GM12878 (cell line): ENCODE results near the gene STX16. TPM values are rescaled to one million over a fixed set of nuclear protein-coding genes. Genes with fewer than 3 reads are reported as not detected.

Experiments
- ATAC-seq: fragments of 200-7000 bp; cut with Tn5 transposase; 3 replicates; pipeline ENCODE4 v1.9.1; 2020; ENCODE audit warnings: mild to moderate bottlenecking, moderate library complexity
- BruUV-seq: library from RNA; stranded (reverse); fragments of 400-500 nt; replicated peaks from 2 replicates; lab custom pipeline; 2021; lab: Mats Ljungman, UMichigan
- CTCF ChIA-PET: fragments of 300-600 bp; sonication (Branson Sonifier 250); formaldehyde crosslinking; extraction: SDS; loops from one replicate; lab custom pipeline; 2021; ENCODE audit warnings: inconsistent platforms; lab: Yijun Ruan, JAX
- POLR2A ChIA-PET: fragments of 350-600 bp; formaldehyde crosslinking; extraction: SDS; loops from one replicate; lab custom pipeline; 2021; ENCODE audit warnings: inconsistent platforms; lab: Charles Lee
- RAD21 ChIA-PET: fragments of 300-600 bp; sonication (Branson Sonifier 250); formaldehyde crosslinking; loops from one replicate; lab custom pipeline; 2023; ENCODE audit warnings: antibody characterized with exemption; ENCODE audit not compliant: unreplicated experiment; lab: Charles Lee
- SMC1A ChIA-PET: fragments of 300-600 bp; sonication (Branson Sonifier 250); formaldehyde crosslinking; loops from one replicate; lab custom pipeline; 2023; ENCODE audit not compliant: unreplicated experiment, uncharacterized antibody; lab: Charles Lee
- DNase-seq: peaks from one replicate; pipeline ENCODE4 v3.0.0-alpha.2; 2011; ENCODE audit warnings: low read depth, low spot score
- FAIRE-seq: peaks from 3 replicates; lab custom pipeline; 2011; peaks lifted over from hg19 to GRCh38; lab: Jason Lieb, UNC
- H2AFZ ChIP-seq: 2 replicates; pipeline ENCODE4 v1.6.0; 2011; ENCODE audit warnings: low read depth, low read length, control low read depth; ENCODE audit not compliant: control insufficient read depth
- H3K27ac ChIP-seq: 2 replicates; pipeline ENCODE4 v1.5.1; 2011; ENCODE audit warnings: control low read depth; ENCODE audit not compliant: control insufficient read depth, insufficient read depth
- H3K27me3 ChIP-seq, 2 experiments: replicated peaks in 1 of 2; 2 replicates each; pipeline versions ENCODE4 v1.6.0 to v1.6.1; 2011; ENCODE audit warnings: low read length in 1 of 2; ENCODE audit not compliant: control insufficient read depth in 2 of 2, insufficient read depth in 2 of 2
- H3K36me3 ChIP-seq, 2 experiments: 2 replicates each; pipeline ENCODE4 v1.5.1; 2011; ENCODE audit warnings: low read length in 1 of 2; ENCODE audit not compliant: control insufficient read depth in 2 of 2, insufficient read depth in 2 of 2
- H3K4me1 ChIP-seq: 2 replicates; pipeline ENCODE4 v1.6.1; 2011; ENCODE audit warnings: mild to moderate bottlenecking, low read length, moderate library complexity, mixed read lengths; ENCODE audit not compliant: control insufficient read depth, insufficient read depth
- H3K4me2 ChIP-seq: 2 replicates; pipeline ENCODE4 v1.6.0; 2011; ENCODE audit warnings: control low read depth; ENCODE audit not compliant: control insufficient read depth, insufficient read depth
- H3K4me3 ChIP-seq: fragments of 200-600 bp; sonication (generic); 2 replicates; pipeline ENCODE4 v1.5.1; 2016
- H3K79me2 ChIP-seq: 2 replicates; pipeline ENCODE4 v1.6.0; 2011; ENCODE audit warnings: low read length; ENCODE audit not compliant: control insufficient read depth, insufficient read depth
- H3K9ac ChIP-seq: 2 replicates; pipeline ENCODE4 v1.8.0; 2011; ENCODE audit warnings: low read length, control low read depth, mixed read lengths; ENCODE audit not compliant: control insufficient read depth, insufficient read depth
- H3K9me3 ChIP-seq: replicated peaks from 3 replicates; pipeline ENCODE4 v1.5.1; 2011; ENCODE audit warnings: mild to moderate bottlenecking, low read length; ENCODE audit not compliant: control insufficient read depth, insufficient read depth
- H4K20me1 ChIP-seq: 2 replicates; pipeline ENCODE4 v1.6.0; 2011; ENCODE audit not compliant: control insufficient read depth, insufficient read depth
- BCL11A ChIP-seq: IDR thresholded peaks from 2 replicates; pipeline ENCODE4 v1.6.1; 2011; ENCODE audit warnings: low read depth, low read length
- CEBPB ChIP-seq, 2 experiments: fragments of 150-350 bp in 1 of 2; IDR thresholded peaks; 2 replicates each; pipeline ENCODE4 v1.6.1; 2012 to 2014; ENCODE audit warnings: low read depth in 2 of 2, low read length in 2 of 2, borderline replicate concordance in 1 of 2, inconsistent platforms in 1 of 2
- CHD1 ChIP-seq: IDR thresholded peaks from 2 replicates; pipeline ENCODE4 v1.6.1; 2012; ENCODE audit warnings: low read depth, low read length, improper control_type of control experiment
- EED ChIP-seq: sonication (generic); IDR thresholded peaks from 2 replicates; pipeline ENCODE4 v1.6.1; 2016; ENCODE audit warnings: antibody characterized with exemption, low read depth
- ESRRA ChIP-seq: IDR thresholded peaks from 2 replicates; pipeline ENCODE4 v1.6.1; 2012; ENCODE audit warnings: mild to moderate bottlenecking, low read length, improper control_type of control experiment
- FOS ChIP-seq: IDR thresholded peaks from 3 replicates; pipeline ENCODE4 v1.6.1; 2011; ENCODE audit warnings: borderline replicate concordance; ENCODE audit not compliant: insufficient read length; ENCODE audit errors: extremely low read depth
- FOXK2 ChIP-seq: fragments of 450-650 bp; IDR thresholded peaks from 2 replicates; pipeline ENCODE4 v1.6.1; 2017; ENCODE audit warnings: mild to moderate bottlenecking, moderate library complexity
- IRF4 ChIP-seq: IDR thresholded peaks from 2 replicates; pipeline ENCODE4 v1.6.1; 2011; ENCODE audit warnings: low read depth, low read length
- KAT2A ChIP-seq: conservative IDR thresholded peaks from 2 replicates; pipeline ENCODE4 v1.6.1; 2011; ENCODE audit warnings: low read depth, low read length; ENCODE audit not compliant: control insufficient read depth
- NBN ChIP-seq: fragments of 450-650 bp; IDR thresholded peaks from 2 replicates; pipeline ENCODE4 v1.6.1; 2016
- RAD51 ChIP-seq: fragments of 450-650 bp; IDR thresholded peaks from 2 replicates; pipeline ENCODE4 v1.6.1; 2016; ENCODE audit warnings: moderate library complexity, mild to moderate bottlenecking, inconsistent platforms
- RB1 ChIP-seq: fragments of 450-650 bp; formaldehyde crosslinking; IDR thresholded peaks from 2 replicates; pipeline ENCODE4 v1.6.1; 2017; ENCODE audit warnings: mild to moderate bottlenecking, borderline replicate concordance
- RBBP5 ChIP-seq: fragments of 200-600 bp; sonication (generic); conservative IDR thresholded peaks from 2 replicates; pipeline ENCODE4 v1.6.1; 2016
- TCF12 ChIP-seq: IDR thresholded peaks from 2 replicates; pipeline ENCODE4 v1.6.1; 2011; ENCODE audit warnings: low read depth, mild to moderate bottlenecking, low read length
- YBX1 ChIP-seq: fragments of 450-650 bp; IDR thresholded peaks from 2 replicates; pipeline ENCODE4 v1.6.1; 2016; ENCODE audit warnings: antibody characterized with exemption
- WGBS: methylation state at CpG from one replicate; pipeline ENCODE4 v1.1.6; 2016; ENCODE audit warnings: low lambda C conversion rate; ENCODE audit not compliant: insufficient replicate concordance, insufficient coverage; ENCODE audit errors: missing lambda C conversion rate; 5-methylcytosine and 5-hydroxymethylcytosine counted together
- in situ Hi-C: fragments of 300-500 bp; cut with MboI; formaldehyde crosslinking; loops from 9 replicates; pipeline ENCODE4 v1.14.3; 2018; ENCODE audit warnings: mixed read lengths
- intact Hi-C: fragments of 100-400 bp; cut with micrococcal nuclease; formaldehyde crosslinking; loops from one replicate; pipeline ENCODE4 v1.14.2; 2022; ENCODE audit not compliant: unreplicated experiment
- polyA plus RNA-seq, 11 experiments: library from polyadenylated mRNA; depleted of rRNA in 4 of 11; unstranded in 6 of 11; stranded (reverse) in 5 of 11; fragments of >200 nt; fragmentation: Nextera tagmentation in 4 of 11; fragmentation: Illumina TruSeq in 1 of 11; extraction: Ambion mirVana in 4 of 11; extraction: Trizol in 1 of 11; gene quantifications; 1 replicate in 1 of 11; 2 replicates in 10 of 11; pipeline versions ENCODE4 v1.2.1 to v1.2.3, GENCODE V29; 2011 to 2016; ENCODE audit warnings: inconsistent platforms in 2 of 11, missing spikeins in 2 of 11, low read depth in 1 of 11
- total RNA-seq, 4 experiments: library from RNA; depleted of rRNA in 3 of 4; stranded (reverse); fragments of >200 nt in 3 of 4; fragmentation: Illumina TruSeq in 1 of 4; extraction: Trizol in 1 of 4; gene quantifications; 2 replicates each; pipeline versions ENCODE4 v1.2.1 to v1.2.3, GENCODE V29; 2013 to 2021
- TF ChIP-seq, protein P1 (sequence below): fragments of 450-650 bp; IDR thresholded peaks from 2 replicates; pipeline ENCODE4 v1.6.1; 2017; ENCODE audit warnings: mild to moderate bottlenecking
- TF ChIP-seq, protein P2 (sequence below): fragments of 150-350 bp; IDR thresholded peaks from 2 replicates; pipeline ENCODE4 v1.6.1; 2016; ENCODE audit warnings: low read depth, low read length

STX16 gene
- total and polyA plus RNA-seq, 10 of the 15 experiments (the other 5 are each of a cell fraction or from before 2014, with no cell fraction given) = 6.3 to 68.4 (median 35.8) TPM

GRCh38 chr20:58602124-58602523 lies 49.0 kb upstream of the STX16 start:
- WGBS = 76% methylated on average over 5 of the region's 5 CpGs
- Histone ChIP-seq H3K27me3 (peaks cover 0 to 2% of the 10 kb centered on the region in 2 experiments; a peak in 3 of 4 replicates), H4K20me1 (no peaks in the 10 kb centered on the region), H3K36me3 (no peaks in the 10 kb centered on the region), H3K9ac (no peak overlapping the region), H3K4me2 (no peak overlapping the region), H3K27ac (no peak overlapping the region), H3K4me3 (no peak overlapping the region), H3K9me3 (no peaks in the 10 kb centered on the region), H2AFZ (no peak overlapping the region), H3K4me1 (no peaks in the 10 kb centered on the region), H3K79me2 (no peaks in the 10 kb centered on the region)
- BruUV-seq = no TSS peak
- DNase-seq (no peak), FAIRE-seq (no peak), ATAC-seq (no peak)
- in situ Hi-C loops = no loop called here
- TF ChIP-seq CHD1 (no peak), FOXK2 (no peak), CEBPB (IDR thresholded peaks at IDR 0.05; ENCODE audit: borderline replicate concordance in 1 of 2, low read depth in 2 of 2, low read length in 2 of 2) (no peak), YBX1 (no peak), RBBP5 (no peak), TCF12 (no peak), RAD51 (no peak), KAT2A (no peak), FOS (no peak), IRF4 (no peak), EED (no peak), RB1 (no peak), ESRRA (no peak), BCL11A (no peak), NBN (no peak)
- TF ChIP-seq, protein P1, sequence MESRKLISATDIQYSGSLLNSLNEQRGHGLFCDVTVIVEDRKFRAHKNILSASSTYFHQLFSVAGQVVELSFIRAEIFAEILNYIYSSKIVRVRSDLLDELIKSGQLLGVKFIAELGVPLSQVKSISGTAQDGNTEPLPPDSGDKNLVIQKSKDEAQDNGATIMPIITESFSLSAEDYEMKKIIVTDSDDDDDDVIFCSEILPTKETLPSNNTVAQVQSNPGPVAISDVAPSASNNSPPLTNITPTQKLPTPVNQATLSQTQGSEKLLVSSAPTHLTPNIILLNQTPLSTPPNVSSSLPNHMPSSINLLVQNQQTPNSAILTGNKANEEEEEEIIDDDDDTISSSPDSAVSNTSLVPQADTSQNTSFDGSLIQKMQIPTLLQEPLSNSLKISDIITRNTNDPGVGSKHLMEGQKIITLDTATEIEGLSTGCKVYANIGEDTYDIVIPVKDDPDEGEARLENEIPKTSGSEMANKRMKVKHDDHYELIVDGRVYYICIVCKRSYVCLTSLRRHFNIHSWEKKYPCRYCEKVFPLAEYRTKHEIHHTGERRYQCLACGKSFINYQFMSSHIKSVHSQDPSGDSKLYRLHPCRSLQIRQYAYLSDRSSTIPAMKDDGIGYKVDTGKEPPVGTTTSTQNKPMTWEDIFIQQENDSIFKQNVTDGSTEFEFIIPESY = no peak
- TF ChIP-seq, protein P2, sequence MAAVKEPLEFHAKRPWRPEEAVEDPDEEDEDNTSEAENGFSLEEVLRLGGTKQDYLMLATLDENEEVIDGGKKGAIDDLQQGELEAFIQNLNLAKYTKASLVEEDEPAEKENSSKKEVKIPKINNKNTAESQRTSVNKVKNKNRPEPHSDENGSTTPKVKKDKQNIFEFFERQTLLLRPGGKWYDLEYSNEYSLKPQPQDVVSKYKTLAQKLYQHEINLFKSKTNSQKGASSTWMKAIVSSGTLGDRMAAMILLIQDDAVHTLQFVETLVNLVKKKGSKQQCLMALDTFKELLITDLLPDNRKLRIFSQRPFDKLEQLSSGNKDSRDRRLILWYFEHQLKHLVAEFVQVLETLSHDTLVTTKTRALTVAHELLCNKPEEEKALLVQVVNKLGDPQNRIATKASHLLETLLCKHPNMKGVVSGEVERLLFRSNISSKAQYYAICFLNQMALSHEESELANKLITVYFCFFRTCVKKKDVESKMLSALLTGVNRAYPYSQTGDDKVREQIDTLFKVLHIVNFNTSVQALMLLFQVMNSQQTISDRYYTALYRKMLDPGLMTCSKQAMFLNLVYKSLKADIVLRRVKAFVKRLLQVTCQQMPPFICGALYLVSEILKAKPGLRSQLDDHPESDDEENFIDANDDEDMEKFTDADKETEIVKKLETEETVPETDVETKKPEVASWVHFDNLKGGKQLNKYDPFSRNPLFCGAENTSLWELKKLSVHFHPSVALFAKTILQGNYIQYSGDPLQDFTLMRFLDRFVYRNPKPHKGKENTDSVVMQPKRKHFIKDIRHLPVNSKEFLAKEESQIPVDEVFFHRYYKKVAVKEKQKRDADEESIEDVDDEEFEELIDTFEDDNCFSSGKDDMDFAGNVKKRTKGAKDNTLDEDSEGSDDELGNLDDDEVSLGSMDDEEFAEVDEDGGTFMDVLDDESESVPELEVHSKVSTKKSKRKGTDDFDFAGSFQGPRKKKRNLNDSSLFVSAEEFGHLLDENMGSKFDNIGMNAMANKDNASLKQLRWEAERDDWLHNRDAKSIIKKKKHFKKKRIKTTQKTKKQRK = no peak
- intact Hi-C loops = no loop called here
- ChIA-PET CTCF (no interaction called here), SMC1A (no interaction called here), POLR2A (no interaction called here), RAD21 (no interaction called here)
